Measurements from ENCODE around the gene MRPL14.

The MRPL14 gene

DNA sequence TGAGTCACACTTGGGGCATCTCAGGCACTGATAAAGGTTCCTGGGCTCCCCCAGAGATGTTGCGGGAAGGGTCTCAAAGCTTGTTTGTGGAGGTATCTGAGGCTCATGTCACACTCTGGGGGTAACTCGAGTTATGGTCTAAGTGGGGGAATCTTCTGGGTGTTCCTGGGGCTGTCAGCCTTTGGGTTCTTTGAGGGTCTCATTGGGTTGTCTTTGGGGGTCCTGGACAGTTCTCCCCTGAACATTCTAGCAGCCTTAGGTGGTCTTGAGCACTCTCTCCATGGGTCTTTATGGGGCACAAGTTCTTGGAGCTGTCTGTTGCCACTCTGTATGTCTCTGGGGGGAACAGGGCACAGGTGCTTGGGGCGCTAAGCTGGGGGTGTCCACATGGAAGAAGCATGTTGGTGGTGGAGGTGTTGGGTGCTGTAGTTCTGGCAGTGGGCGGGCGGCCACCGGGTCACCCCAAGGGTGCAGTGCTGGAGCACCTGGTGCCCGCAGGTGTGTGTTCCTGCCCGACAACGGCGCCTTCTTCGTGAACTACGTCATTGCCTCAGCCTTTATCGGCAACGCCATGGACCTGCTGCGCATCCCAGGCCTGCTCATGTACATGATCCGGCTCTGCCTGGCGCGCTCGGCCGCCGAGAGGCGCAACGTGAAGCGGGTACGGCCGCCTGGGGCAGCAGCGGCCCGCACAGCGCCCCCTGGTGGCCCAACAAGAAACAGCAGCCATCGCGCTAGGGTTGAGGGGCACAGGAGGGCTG lies 24.3 kb upstream of the MRPL14 start:
- DNase-seq (ENCODE audit: low read depth): peak; percentile 55
- TF ChIP-seq, protein P1, sequence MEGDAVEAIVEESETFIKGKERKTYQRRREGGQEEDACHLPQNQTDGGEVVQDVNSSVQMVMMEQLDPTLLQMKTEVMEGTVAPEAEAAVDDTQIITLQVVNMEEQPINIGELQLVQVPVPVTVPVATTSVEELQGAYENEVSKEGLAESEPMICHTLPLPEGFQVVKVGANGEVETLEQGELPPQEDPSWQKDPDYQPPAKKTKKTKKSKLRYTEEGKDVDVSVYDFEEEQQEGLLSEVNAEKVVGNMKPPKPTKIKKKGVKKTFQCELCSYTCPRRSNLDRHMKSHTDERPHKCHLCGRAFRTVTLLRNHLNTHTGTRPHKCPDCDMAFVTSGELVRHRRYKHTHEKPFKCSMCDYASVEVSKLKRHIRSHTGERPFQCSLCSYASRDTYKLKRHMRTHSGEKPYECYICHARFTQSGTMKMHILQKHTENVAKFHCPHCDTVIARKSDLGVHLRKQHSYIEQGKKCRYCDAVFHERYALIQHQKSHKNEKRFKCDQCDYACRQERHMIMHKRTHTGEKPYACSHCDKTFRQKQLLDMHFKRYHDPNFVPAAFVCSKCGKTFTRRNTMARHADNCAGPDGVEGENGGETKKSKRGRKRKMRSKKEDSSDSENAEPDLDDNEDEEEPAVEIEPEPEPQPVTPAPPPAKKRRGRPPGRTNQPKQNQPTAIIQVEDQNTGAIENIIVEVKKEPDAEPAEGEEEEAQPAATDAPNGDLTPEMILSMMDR (conservative IDR thresholded peaks at IDR 0.05; ENCODE audit: control insufficient read depth, insufficient read depth, low read depth, low read length): peak; percentile 75
- H3K4me3 ChIP-seq (ENCODE audit: control insufficient read depth, low read depth, low read length): no peak overlapping the region

DNA sequence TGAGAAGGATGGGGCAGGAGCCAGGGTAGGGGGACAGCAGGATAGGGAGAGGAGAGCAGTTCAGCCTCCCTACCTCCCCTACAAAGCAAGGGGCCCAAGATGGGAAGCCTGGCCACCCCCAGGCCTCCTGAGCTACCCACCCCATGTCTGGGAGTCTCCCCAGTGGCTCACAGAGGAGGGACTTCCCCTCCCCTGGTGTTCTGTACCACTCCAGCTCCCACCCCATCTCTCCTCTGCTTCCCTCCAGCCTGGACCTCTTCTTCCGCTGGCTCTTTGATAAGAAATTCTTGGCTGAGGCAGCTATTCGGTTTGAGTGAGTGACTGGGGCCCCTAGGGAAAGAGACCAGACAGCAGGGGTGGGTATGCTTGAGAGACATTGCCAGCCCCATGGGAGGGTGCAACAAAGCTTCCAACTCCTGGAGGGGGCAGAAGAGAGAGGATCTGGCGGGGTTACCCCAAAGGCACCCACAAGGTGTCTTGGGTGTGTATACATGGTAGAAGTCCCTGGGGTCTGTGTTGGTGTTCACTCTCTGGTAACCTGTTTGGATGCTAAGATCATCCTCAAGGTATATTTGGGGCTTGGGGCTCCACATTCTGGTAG lies 23.2 kb upstream of the MRPL14 start:
- no peak for DNase-seq (ENCODE audit: low read depth)
- TF ChIP-seq, protein P1 (conservative IDR thresholded peaks at IDR 0.05; ENCODE audit: control insufficient read depth, insufficient read depth, low read depth, low read length): no peak
- no peak overlapping the region for H3K4me3 ChIP-seq (ENCODE audit: control insufficient read depth, low read depth, low read length)

DNA sequence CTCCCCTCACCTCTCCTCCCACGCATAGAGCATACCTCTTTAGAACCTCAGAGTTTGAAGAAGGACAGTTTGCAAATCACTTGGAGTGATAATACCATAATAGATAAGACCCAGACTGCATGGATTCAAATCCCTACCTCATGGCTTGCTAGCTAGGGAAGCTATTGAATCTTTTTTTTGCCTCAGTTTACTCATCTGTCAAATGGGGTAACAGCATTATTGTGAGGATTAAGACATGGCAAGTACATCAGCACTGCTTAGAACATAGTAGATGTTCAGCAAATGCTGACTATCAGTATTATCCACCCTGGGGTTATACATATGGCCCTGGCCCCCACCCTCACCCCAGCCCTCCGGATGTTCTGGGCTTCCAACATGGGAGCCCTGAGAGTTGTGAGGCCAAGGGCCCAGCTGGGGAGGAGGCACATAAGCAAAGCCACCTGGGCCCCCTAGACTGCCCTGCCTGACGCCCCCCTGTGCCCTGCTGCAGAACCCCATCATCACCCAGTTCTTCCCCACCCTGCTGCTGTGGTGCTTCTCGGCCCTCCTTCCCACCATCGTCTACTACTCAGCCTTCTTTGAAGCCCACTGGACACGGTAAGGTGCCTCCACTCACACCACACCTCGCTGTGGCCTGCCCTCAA lies 22.2 kb upstream of the MRPL14 start:
- TF ChIP-seq, protein P1 (conservative IDR thresholded peaks at IDR 0.05; ENCODE audit: control insufficient read depth, insufficient read depth, low read depth, low read length): no peak
- no peak overlapping the region for H3K4me3 ChIP-seq (ENCODE audit: control insufficient read depth, low read depth, low read length)
- no peak for DNase-seq (ENCODE audit: low read depth)

DNA sequence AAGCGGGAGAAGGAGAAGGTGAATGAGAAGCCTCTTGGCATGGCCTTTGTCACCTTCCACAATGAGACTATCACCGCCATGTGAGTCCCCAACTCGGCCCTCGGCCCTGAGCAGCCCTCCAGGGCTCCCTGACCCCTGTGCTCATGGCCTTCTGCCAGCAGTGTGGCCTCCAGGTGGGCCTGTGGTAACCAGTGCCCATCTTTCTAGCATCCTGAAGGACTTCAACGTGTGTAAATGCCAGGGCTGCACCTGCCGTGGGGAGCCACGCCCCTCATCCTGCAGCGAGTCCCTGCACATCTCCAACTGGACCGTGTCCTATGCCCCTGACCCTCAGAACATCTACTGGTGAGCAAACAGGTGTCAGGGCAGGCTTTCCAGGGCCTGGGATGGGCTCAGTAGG lies 21.1 kb upstream of the MRPL14 start:
- no peak for DNase-seq (ENCODE audit: low read depth)
- H3K4me3 ChIP-seq (ENCODE audit: control insufficient read depth, low read depth, low read length): no peak overlapping the region
- TF ChIP-seq, protein P1 (conservative IDR thresholded peaks at IDR 0.05; ENCODE audit: control insufficient read depth, insufficient read depth, low read depth, low read length): no peak

DNA sequence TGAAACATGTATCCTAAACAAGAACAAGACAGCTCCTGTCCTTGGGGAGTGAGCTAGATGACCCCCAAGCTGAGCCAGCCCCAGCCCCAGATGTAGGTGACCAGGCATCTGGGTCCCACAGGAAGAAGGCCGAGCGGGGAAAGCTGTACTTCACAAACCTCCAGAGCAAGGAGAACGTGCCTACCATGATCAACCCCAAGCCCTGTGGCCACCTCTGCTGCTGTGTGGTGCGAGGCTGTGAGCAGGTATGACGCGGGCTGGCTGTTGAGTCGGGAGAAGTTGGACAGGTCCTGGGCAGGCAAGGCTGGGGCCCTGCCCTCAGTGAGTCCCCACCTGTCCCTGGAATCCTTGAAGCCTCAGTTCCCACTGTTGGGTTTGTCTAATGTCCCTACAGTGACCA lies 20.0 kb upstream of the MRPL14 start:
- TF ChIP-seq, protein P1 (conservative IDR thresholded peaks at IDR 0.05; ENCODE audit: control insufficient read depth, insufficient read depth, low read depth, low read length): no peak
- no peak overlapping the region for H3K4me3 ChIP-seq (ENCODE audit: control insufficient read depth, low read depth, low read length)
- DNase-seq (ENCODE audit: low read depth): no peak

DNA sequence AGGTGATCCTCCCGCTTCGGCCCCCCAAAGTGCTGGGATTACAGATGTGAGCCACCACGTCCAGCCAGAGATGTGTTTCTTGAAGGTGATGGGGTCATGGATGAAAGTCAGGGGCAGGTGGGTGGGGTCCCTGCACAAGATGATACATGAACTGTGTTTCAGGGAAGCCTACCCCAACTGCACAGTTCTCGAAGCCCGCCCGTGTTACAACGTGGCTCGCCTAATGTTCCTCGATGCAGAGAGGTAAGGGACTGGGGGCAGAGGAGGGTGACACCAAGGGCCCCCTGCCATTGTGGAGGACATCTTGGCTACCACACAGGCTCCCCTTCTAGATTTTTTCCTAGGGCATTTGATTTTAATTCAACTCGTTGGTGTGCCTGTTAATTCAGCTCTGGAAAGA lies 19.4 kb upstream of the MRPL14 start:
- DNase-seq (ENCODE audit: low read depth): no peak
- no peak overlapping the region for H3K4me3 ChIP-seq (ENCODE audit: control insufficient read depth, low read depth, low read length)
- TF ChIP-seq, protein P1 (conservative IDR thresholded peaks at IDR 0.05; ENCODE audit: control insufficient read depth, insufficient read depth, low read depth, low read length): no peak
